Activated CD4-positive, CD25-positive, alpha-beta regulatory T cell (primary cell): ENCODE measurements around the gene FHAD1.

ENCODE experiments used
- DNase-seq, 4 experiments: peaks; one replicate each; lab custom pipeline; 2025; lab: John Stamatoyannopoulos, UW

The FHAD1 gene

DNA sequence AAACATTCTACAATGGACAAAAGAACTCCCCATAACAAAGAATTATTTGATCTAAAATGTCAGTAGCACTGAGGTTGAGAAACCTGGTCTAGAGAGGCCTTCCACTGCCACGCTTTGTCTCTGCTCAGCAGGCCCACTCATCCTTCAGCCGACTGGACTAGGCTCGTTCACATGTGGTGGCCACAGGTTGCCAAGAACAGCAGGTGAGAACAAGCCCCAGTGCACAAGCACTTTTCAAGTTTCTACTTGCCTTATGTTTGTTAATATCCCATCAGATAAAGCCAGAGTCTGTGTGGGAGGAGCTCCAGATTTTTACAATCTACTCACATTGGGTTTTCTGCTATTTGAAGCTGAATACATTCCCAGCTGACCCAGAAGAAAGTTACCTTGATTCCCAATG, 153.6 kb downstream of the FHAD1 start:
- no peak for DNase-seq

- no peak for DNase-seq
Observed at GRCh38 chr1:15401391-15402055, 154.5 kb downstream of the FHAD1 start.

DNA sequence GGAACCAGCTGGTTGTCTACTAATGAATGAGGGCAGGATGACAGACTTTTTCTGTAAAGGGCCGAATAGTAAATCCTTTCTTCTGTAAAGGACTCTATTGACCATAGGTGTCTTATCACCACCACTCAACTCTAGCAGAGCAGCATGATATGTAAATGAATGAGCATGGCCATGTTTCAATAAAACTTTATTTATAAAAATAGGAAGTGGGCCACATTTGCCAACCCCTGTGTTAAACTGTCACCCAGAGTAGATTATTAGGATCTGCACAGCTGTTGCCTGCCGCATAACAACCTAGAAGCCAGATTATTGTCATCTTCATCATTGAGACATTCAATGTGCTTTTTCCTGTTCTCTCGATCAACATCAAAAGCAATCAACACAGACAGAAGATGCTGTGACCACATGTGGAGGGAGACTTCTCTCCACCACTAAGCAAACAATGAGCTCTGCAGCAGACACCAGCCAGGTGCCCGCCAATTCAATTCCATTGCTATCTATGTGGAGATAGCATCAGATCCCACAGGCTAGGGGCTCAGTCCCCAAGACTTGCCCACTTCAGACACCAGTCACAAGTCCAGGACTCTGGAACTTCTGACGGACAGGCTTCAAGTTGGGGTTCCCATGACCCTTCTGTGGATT, 155.9 kb downstream of the FHAD1 start:
- DNase-seq, result no peak

GRCh38 chr1:15403962-15404580, 157.0 kb downstream of the FHAD1 start:
- DNase-seq, result no peak

GRCh38 chr1:15405106-15405850, 158.3 kb downstream of the FHAD1 start:
- DNase-seq, result no peak

GRCh38 chr1:15406614-15407559, 159.9 kb downstream of the FHAD1 start:
- no peak for DNase-seq

GRCh38 chr1:15407580-15407979, 160.6 kb downstream of the FHAD1 start:
- no peak for DNase-seq

DNA sequence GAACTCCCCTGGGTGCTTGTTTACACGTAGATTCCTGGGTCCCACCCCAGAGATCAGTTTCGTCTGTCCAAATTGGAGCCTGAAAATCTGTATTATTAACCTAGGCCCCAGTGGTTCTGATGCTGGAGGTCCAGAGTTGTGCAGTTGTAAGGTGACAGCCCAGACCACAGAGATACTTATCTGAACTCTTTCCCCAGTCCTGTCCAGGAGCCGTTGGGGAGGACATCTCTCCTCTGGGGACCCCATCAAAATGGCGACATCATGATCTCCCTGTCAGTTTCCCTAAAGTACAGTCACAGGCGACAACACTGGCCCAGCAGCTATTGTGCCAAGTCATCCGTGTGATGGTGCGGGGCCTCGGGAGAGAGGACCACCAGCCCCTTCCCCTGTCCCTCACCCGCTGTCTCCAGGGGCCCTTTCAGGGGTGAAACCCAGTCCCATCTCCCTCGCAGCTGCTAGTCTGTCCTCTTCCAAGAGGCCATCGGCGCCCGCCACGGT, 161.9 kb downstream of the FHAD1 start:
- no peak for DNase-seq

DNA sequence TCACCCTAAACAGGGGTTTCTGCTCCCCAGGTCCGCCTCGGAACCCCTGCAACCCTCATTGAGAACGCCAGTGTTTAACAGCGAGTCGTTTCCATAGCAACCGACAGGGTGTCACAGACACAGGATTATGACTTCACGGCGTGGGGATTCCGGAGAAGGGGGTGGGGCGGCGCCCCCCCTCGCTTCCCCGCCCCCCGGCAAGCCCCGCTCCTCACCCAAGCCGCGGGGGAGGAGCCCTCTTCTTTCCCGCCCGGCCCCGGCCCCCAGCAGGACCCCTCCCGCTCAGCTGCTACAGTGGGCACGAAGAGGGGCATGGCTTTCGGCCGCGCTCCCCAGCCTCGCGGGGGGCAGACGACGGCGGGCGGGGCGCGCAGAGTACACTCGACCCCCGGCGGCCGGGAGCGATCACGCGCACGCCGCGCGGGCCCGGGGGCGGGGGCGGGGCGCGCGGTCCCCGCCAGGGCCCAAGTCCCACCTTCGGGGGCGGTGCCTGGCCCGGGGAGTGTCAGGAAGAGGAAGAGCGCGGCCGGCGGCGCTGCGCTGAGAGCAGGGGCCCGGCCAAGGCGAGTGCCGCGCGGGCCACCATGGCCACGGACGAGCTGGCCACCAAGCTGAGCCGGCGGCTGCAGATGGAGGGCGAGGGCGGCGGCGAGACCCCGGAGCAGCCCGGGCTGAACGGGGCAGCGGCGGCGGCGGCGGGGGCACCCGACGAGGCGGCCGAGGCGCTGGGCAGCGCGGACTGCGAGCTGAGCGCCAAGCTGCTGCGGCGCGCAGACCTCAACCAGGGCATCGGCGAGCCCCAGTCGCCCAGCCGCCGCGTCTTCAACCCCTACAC, 162.6 kb downstream of the FHAD1 start, which contains the start of gene EFHD2:
Gene EFHD2, plus strand, starts transcription at position 501 of the 835 bp plus-strand sequence. Its CDS starts 84 bp downstream, at position 585.
- peak; percentile 65 to 69 (median 68) for DNase-seq

GRCh38 chr1:15410223-15410883, 163.3 kb downstream of the FHAD1 start:
- DNase-seq, result no peak

DNA sequence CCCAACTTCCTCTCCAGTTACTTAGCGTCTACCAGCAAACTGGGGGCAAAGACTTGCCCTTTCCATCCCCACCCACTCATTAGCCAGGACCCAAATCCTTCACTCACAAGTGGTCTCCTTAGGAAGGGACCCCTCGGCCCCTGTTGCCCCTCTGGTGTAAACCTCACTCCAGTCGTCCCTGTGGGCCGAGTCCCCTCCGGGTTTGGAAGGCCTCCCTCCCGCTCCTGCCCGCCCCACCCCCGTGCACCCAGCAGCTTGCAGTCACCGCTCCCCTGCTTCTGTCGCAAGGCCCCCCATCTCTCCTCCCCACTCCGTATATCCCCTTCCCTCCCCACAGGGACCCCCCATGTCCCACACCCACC, 163.8 kb downstream of the FHAD1 start:
- DNase-seq, result no peak

DNA sequence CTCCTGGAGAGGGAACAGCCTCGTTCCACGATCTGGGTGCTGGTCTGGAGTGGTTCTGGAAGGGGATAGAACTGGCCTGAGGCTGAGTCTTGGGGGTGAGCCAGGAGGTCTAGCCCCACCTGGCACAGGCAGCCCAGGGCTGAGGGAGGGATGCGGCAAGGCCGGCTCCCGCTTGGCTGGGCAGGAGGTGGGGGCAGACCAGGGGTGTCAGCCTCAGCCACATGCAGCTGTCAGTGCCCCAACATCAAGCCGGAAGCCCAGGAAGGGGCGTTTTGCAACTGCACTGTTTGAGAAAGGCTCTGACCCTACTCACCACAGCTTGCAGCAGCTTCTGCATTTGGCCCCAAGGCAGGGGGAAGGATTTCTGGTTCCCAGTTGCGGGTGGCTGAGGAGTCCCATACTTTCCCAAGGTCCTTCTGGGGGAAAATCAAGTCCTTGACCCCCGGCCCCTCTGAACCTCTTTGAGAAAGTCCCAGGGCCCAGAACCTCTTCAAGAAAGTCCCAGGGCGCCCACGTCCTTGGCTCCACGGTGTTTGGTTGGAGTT, 164.6 kb downstream of the FHAD1 start:
- DNase-seq, result no peak

- no peak for DNase-seq
Observed at GRCh38 chr1:15412175-15412800, 165.3 kb downstream of the FHAD1 start.

DNA sequence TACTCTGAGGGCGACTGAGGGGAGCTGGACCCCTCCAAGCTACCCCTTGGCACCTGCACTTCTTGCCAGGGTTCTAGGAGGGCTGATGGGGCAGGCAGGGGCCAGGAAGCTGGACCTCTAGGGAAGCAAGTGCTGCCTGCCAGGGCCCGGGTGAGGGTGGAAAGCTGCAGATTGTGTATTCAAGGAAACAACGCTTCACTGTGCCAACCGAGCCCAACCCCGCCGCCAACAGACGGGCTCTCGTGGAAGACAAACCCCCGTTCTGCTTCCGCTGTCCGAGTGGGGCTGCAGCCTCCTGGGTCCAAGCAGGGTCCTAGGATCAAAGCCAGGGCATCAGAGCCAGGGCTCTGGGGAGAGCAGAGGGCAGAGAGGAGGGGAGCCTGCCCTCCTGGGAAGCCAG, 165.8 kb downstream of the FHAD1 start:
- no peak for DNase-seq

- DNase-seq, result no peak
Observed at GRCh38 chr1:15413563-15414444, 166.8 kb downstream of the FHAD1 start.

DNA sequence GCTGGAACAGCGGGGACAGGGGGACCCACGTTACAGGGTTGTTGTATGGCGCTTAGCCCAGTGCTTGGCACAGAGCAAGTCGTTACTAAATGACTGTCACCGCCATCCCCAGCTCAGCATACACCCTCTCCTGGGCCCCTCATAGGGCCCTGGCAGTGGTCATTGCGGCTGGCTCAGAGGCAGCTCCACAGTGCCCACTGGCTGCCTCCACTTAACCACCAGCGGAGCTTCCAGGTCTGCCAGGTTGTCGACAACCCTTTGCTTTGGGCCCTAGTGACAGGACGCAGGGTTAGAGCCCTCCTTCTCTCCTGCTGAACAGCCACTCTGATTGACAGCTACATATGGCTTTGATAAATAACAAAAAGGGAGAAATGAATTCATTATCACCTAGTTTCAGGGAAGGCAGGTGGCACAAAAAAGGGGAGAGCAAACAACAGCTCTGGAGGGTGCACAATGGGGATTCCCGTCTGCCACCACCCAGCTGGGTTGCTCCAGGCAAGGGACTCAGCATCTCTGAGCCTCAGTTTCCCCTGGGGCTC, 167.5 kb downstream of the FHAD1 start:
- DNase-seq, result no peak

- DNase-seq, result peak in 1 of 4 experiments; percentile 22
Observed at GRCh38 chr1:15417059-15417934, 170.3 kb downstream of the FHAD1 start.
